ENCODE measurements around the gene NFIA.

DNA sequence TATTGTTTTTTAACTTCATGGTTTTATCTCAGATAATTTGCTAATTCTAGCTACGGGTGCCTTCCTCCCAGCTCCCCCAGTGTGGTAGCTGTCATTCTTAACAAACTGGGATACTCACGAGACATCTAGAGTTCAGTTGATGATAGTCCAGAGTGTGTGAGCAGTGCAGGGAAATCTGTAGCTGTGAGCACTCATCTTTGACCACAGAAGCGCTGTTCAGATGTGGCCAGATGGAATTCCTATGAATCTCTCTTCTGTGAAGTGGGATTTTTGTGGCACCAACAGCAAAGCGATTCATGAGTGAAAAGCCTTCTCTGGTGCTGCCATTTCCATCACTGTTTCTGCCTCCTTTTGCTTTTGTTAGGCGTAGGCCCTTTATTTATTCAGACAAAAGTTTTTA, 125.1 kb downstream of the NFIA start:
- TF ChIP-seq, protein P1, sequence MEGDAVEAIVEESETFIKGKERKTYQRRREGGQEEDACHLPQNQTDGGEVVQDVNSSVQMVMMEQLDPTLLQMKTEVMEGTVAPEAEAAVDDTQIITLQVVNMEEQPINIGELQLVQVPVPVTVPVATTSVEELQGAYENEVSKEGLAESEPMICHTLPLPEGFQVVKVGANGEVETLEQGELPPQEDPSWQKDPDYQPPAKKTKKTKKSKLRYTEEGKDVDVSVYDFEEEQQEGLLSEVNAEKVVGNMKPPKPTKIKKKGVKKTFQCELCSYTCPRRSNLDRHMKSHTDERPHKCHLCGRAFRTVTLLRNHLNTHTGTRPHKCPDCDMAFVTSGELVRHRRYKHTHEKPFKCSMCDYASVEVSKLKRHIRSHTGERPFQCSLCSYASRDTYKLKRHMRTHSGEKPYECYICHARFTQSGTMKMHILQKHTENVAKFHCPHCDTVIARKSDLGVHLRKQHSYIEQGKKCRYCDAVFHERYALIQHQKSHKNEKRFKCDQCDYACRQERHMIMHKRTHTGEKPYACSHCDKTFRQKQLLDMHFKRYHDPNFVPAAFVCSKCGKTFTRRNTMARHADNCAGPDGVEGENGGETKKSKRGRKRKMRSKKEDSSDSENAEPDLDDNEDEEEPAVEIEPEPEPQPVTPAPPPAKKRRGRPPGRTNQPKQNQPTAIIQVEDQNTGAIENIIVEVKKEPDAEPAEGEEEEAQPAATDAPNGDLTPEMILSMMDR (conservative IDR thresholded peaks at IDR 0.05; ENCODE audit: low read length): no peak
- TF ChIP-seq EZH2phosphoT487 (IDR thresholded peaks at IDR 0.05; ENCODE audit: borderline replicate concordance): no peak

All from Loucy (cell line).